Caco-2 (cell line): Measurements from ENCODE around the gene EFHC2. TPM values are rescaled to one million over a fixed set of nuclear protein-coding genes. Genes with fewer than 3 reads are reported as not detected.

ENCODE experiments used
- BruUV-seq: library from RNA; stranded (reverse); fragments of 400-500 nt; replicated peaks from 2 replicates; lab custom pipeline; 2021; lab: Mats Ljungman, UMichigan
- CTCF ChIA-PET: fragments of 300-600 bp; sonication (Branson Sonifier 250); formaldehyde crosslinking; loops from one replicate; lab custom pipeline; 2022; ENCODE audit warnings: antibody characterized with exemption; lab: Charles Lee
- POLR2A ChIA-PET: fragments of 300-600 bp; sonication (Branson Sonifier 250); formaldehyde crosslinking; loops from one replicate; lab custom pipeline; 2022; ENCODE audit warnings: antibody characterized with exemption; lab: Charles Lee
- DNase-seq, 2 experiments: peaks; one replicate each; pipeline versions ENCODE4 v3.0.0 to v3.0.0-alpha.2; 2020 to 2022
- H3K27me3 ChIP-seq: replicated peaks from 2 replicates; pipeline ENCODE4 v1.6.0; 2011; ENCODE audit warnings: low read length; ENCODE audit not compliant: control insufficient read depth, insufficient read depth
- H3K36me3 ChIP-seq: 2 replicates; pipeline ENCODE4 v1.5.1; 2011; ENCODE audit warnings: low read length; ENCODE audit not compliant: control insufficient read depth, insufficient read depth
- H3K4me1 ChIP-seq: fragments of 250-450 bp; sonication (Bioruptor Pico); 2 replicates; pipeline ENCODE4 v1.5.1; 2020; ENCODE audit warnings: mild to moderate bottlenecking
- H3K4me3 ChIP-seq: 2 replicates; pipeline ENCODE4 v1.5.1; 2011; ENCODE audit warnings: low read depth, mild to moderate bottlenecking, control low read depth, low read length
- H3K9me3 ChIP-seq: fragments of 250-450 bp; sonication (Bioruptor Pico); 2 replicates; pipeline ENCODE4 v1.5.1; 2020; ENCODE audit warnings: mild to moderate bottlenecking, moderate library complexity
- H3K27ac Mint-ChIP-seq: one replicate; pipeline ENCODE4 v1.8.0; 2022; ENCODE audit warnings: mixed read lengths; ENCODE audit not compliant: unreplicated experiment
- H3K27me3 Mint-ChIP-seq: one replicate; pipeline ENCODE4 v1.8.0; 2022; ENCODE audit warnings: mixed read lengths; ENCODE audit not compliant: insufficient read depth, unreplicated experiment
- H3K36me3 Mint-ChIP-seq: one replicate; pipeline ENCODE4 v1.8.0; 2022; ENCODE audit warnings: mild to moderate bottlenecking, mixed read lengths; ENCODE audit not compliant: insufficient read depth, unreplicated experiment
- H3K4me1 Mint-ChIP-seq: one replicate; pipeline ENCODE4 v1.8.0; 2022; ENCODE audit warnings: low read depth, mixed read lengths; ENCODE audit not compliant: unreplicated experiment
- H3K4me3 Mint-ChIP-seq: one replicate; pipeline ENCODE4 v1.8.0; 2022; ENCODE audit warnings: mild to moderate bottlenecking, moderate library complexity, mixed read lengths; ENCODE audit not compliant: unreplicated experiment
- H3K9me3 Mint-ChIP-seq: one replicate; pipeline ENCODE4 v1.8.0; 2022; ENCODE audit warnings: mixed read lengths; ENCODE audit not compliant: unreplicated experiment
- intact Hi-C: fragments of 100-400 bp; cut with micrococcal nuclease; formaldehyde crosslinking; loops from one replicate; pipeline ENCODE4 v1.10.0; 2022; ENCODE audit not compliant: unreplicated experiment
- total RNA-seq: library from RNA; stranded (reverse); gene quantifications from 2 replicates; pipeline ENCODE4 v1.2.3, GENCODE V29; 2022
- TF ChIP-seq, protein P1 (sequence below), 2 experiments: fragments of 200-600 bp in 1 of 2; IDR thresholded peaks; 1 replicate in 1 of 2; 2 replicates in 1 of 2; pipeline versions ENCODE4 v1.5.1 to v1.8.0; 2011 to 2022; ENCODE audit warnings: antibody characterized with exemption in 1 of 2, control low read depth in 1 of 2, inconsistent platforms in 1 of 2, low read depth in 1 of 2, low read length in 1 of 2, mild to moderate bottlenecking in 1 of 2, moderate library complexity in 1 of 2; ENCODE audit not compliant: insufficient read depth in 1 of 2, severe bottlenecking in 1 of 2, unreplicated experiment in 1 of 2

The EFHC2 gene
- total RNA-seq, 1 experiment from 2014 or later = not detected

DNA sequence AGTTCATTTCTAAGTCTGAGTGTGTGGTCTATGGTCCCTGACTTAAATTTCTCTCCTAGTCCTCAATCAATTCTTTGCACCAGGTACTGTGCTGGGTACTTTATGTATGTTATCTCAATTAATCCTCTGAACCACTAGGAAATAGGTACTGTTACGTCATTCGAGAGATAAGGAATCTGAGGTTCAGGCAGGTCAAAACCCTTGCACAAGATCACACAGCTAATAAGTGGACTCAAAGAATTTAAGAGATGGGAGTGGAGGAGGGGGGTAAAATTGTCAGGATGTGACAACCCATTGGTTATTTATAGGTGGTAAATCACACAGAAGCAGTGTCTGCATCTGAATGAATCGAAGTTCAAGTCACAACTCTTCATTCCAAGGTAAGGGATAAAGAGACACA, 169.4 kb downstream of the EFHC2 start:
- Mint-ChIP-seq H3K36me3 (no peaks in the 10 kb centered on the region), H3K4me3 (no peak overlapping the region), H3K27ac (no peak overlapping the region), H3K4me1 (no peaks in the 10 kb centered on the region), H3K9me3 (no peaks in the 10 kb centered on the region), H3K27me3 (no peaks in the 10 kb centered on the region)
- POLR2A ChIA-PET = no interaction called here
- Histone ChIP-seq H3K4me1 (no peaks in the 10 kb centered on the region), H3K4me3 (no peak overlapping the region), H3K36me3 (no peaks in the 10 kb centered on the region), H3K27me3 (no peaks in the 10 kb centered on the region), H3K9me3 (no peaks in the 10 kb centered on the region)
- TF ChIP-seq, protein P1, sequence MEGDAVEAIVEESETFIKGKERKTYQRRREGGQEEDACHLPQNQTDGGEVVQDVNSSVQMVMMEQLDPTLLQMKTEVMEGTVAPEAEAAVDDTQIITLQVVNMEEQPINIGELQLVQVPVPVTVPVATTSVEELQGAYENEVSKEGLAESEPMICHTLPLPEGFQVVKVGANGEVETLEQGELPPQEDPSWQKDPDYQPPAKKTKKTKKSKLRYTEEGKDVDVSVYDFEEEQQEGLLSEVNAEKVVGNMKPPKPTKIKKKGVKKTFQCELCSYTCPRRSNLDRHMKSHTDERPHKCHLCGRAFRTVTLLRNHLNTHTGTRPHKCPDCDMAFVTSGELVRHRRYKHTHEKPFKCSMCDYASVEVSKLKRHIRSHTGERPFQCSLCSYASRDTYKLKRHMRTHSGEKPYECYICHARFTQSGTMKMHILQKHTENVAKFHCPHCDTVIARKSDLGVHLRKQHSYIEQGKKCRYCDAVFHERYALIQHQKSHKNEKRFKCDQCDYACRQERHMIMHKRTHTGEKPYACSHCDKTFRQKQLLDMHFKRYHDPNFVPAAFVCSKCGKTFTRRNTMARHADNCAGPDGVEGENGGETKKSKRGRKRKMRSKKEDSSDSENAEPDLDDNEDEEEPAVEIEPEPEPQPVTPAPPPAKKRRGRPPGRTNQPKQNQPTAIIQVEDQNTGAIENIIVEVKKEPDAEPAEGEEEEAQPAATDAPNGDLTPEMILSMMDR (IDR thresholded peaks at IDR 0.05; ENCODE audit: insufficient read depth in 1 of 2, low read depth in 1 of 2, low read length in 1 of 2, severe bottlenecking in 1 of 2, unreplicated experiment in 1 of 2) = no peak
- CTCF ChIA-PET = no interaction called here
- intact Hi-C loops = no loop called here
- BruUV-seq = no TSS peak
- no peak for DNase-seq

DNA sequence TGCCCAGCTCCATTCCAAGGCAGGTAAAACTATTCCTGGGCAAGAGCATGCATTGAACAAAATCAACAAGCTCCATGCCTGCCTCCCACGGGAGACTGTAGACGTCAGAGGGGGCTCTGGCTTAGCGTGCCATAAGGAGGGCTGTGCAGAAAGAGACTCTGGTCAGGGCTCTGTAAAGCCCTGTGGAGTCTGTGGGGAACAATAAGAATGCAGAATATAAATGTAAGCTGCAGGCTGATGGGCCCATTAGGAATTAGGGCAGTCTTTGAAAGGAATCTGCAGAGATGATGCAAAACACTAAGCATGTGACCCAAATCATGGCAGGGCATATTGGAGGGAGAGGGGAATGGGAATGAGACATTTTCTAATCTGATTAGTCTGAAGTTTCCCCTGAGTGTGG, 170.3 kb downstream of the EFHC2 start:
- no peak overlapping the region for H3K27ac Mint-ChIP-seq
- no peak overlapping the region for H3K4me3 Mint-ChIP-seq
- POLR2A ChIA-PET = no interaction called here
- no peaks in the 10 kb centered on the region for H3K4me1 Mint-ChIP-seq
- H3K36me3 ChIP-seq = no peaks in the 10 kb centered on the region
- TF ChIP-seq, protein P1 (IDR thresholded peaks at IDR 0.05; ENCODE audit: insufficient read depth in 1 of 2, low read depth in 1 of 2, low read length in 1 of 2, severe bottlenecking in 1 of 2, unreplicated experiment in 1 of 2) = no peak
- H3K9me3 Mint-ChIP-seq = no peaks in the 10 kb centered on the region
- no TSS peak for BruUV-seq
- intact Hi-C loops = no loop called here
- CTCF ChIA-PET = no interaction called here
- no peaks in the 10 kb centered on the region for H3K27me3 Mint-ChIP-seq
- no peak overlapping the region for H3K4me3 ChIP-seq
- no peaks in the 10 kb centered on the region for H3K9me3 ChIP-seq
- H3K36me3 Mint-ChIP-seq = no peaks in the 10 kb centered on the region
- H3K27me3 ChIP-seq = no peaks in the 10 kb centered on the region
- no peak for DNase-seq
- H3K4me1 ChIP-seq = no peaks in the 10 kb centered on the region

DNA sequence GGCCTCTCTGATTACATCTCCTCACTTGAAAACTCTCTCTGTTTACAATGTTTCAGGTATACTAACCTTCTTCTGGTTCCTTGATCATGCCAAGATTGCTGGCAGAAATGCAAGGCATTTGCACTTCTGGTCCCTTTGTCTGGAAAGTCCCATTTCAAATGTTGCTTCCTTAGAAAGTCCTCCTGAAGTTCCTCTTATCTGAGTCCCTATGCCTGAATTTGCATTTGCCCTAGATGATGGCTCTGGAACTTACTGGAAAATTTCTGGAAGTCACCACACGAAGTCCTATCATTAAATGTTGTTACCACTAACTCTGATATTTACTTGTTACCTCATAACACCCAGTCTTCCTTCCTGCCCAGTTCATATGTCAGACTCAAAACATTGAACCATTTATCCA, 176.4 kb downstream of the EFHC2 start:
- no peaks in the 10 kb centered on the region for H3K36me3 Mint-ChIP-seq
- no peak for DNase-seq
- H3K4me1 Mint-ChIP-seq = no peaks in the 10 kb centered on the region
- ChIA-PET CTCF (no interaction called here), POLR2A (no interaction called here)
- intact Hi-C loops = no loop called here
- H3K27me3 Mint-ChIP-seq = no peaks in the 10 kb centered on the region
- H3K27ac Mint-ChIP-seq = no peak overlapping the region
- Histone ChIP-seq H3K9me3 (no peaks in the 10 kb centered on the region), H3K4me1 (no peaks in the 10 kb centered on the region), H3K36me3 (no peaks in the 10 kb centered on the region), H3K4me3 (no peak overlapping the region), H3K27me3 (no peaks in the 10 kb centered on the region)
- TF ChIP-seq, protein P1 (IDR thresholded peaks at IDR 0.05; ENCODE audit: insufficient read depth in 1 of 2, low read depth in 1 of 2, low read length in 1 of 2, severe bottlenecking in 1 of 2, unreplicated experiment in 1 of 2) = no peak
- no peaks in the 10 kb centered on the region for H3K9me3 Mint-ChIP-seq
- H3K4me3 Mint-ChIP-seq = no peak overlapping the region
- no TSS peak for BruUV-seq
